Aorta (tissue), 4 donors: ENCODE results near the gene SHANK3. TPM values are rescaled to one million over a fixed set of nuclear protein-coding genes. Genes with fewer than 3 reads are reported as not detected.

Experiments
- polyA plus RNA-seq, 2 donors: library from polyadenylated mRNA; stranded (reverse); fragments of 200-250 nt; gene quantifications; one replicate each; pipeline ENCODE4 v1.2.3, GENCODE V29; 2013
- total RNA-seq, 2 donors: library from RNA; stranded (reverse); fragmentation: NEBNext Ultra II Directional; extraction: Animal tissue kit (Norgen Biotek cat#: 25700); gene quantifications; one replicate each; pipeline ENCODE4 v1.2.1, GENCODE V29; 2021
- donor health status: healthy with polysubstance abuse.
- donor health status: Bipolar disorder and iron deficiency.
- donor health status: DM: no; HTN: no; CAD: no.
- donor health status: DM: yes; HTN: yes; CAD: no.

Gene SHANK3
- total and polyA plus RNA-seq, 4 donors = 0.63 to 62.9 (median 25.9) TPM

Other genes starting within 250 kb of the SHANK3 start
- gene SBF1, start 197.8 kb upstream of the SHANK3 start, total RNA-seq = 10 to 100 TPM; 65.3 to 77.9 TPM
- gene SBF1, start 197.8 kb upstream of the SHANK3 start, polyA plus RNA-seq = 10 to 100 TPM; 17.8 to 49.8 TPM
- under 1 TPM; 0.26 to 0.54 TPM for gene ADM2, start 191.3 kb upstream of the SHANK3 start, total RNA-seq
- under 1 TPM in 1 of 2 donors, not detected in 1; 0.50 TPM for gene ADM2, start 191.3 kb upstream of the SHANK3 start, polyA plus RNA-seq
- not detected for gene MIOX, start 186.0 kb upstream of the SHANK3 start, total RNA-seq
- gene MIOX, start 186.0 kb upstream of the SHANK3 start, polyA plus RNA-seq = not detected
- 10 to 100 TPM; 42.2 to 65.7 TPM for gene LMF2, start 165.1 kb upstream of the SHANK3 start, total RNA-seq
- gene LMF2, start 165.1 kb upstream of the SHANK3 start, polyA plus RNA-seq = 100 to 1,000 TPM in 1 of 2 donors, 10 to 100 TPM in 1; 20.0 to 123 TPM
- gene NCAPH2, start 164.6 kb upstream of the SHANK3 start, total RNA-seq = 10 to 100 TPM; 31.6 to 35.5 TPM
- 10 to 100 TPM; 18.2 to 67.4 TPM for gene NCAPH2, start 164.6 kb upstream of the SHANK3 start, polyA plus RNA-seq
- 1 to 10 TPM; 4.7 to 5.1 TPM for gene SCO2, start 147.2 kb upstream of the SHANK3 start, total RNA-seq
- 10 to 100 TPM in 1 of 2 donors, not detected in 1; 11.6 TPM for gene SCO2, start 147.2 kb upstream of the SHANK3 start, polyA plus RNA-seq
- 10 to 100 TPM; 68.3 to 99.2 TPM for gene TYMP, start 142.8 kb upstream of the SHANK3 start, total RNA-seq
- 10 to 100 TPM; 37.7 to 47.1 TPM for gene TYMP, start 142.8 kb upstream of the SHANK3 start, polyA plus RNA-seq
- under 1 TPM; 0.29 to 0.63 TPM for gene KLHDC7B, start 126.9 kb upstream of the SHANK3 start, total RNA-seq
- not detected for gene KLHDC7B, start 126.9 kb upstream of the SHANK3 start, polyA plus RNA-seq
- gene SYCE3, start 109.9 kb upstream of the SHANK3 start, total RNA-seq = not detected
- 1 to 10 TPM in 1 of 2 donors, not detected in 1; 1.5 TPM for gene SYCE3, start 109.9 kb upstream of the SHANK3 start, polyA plus RNA-seq
- 10 to 100 TPM in 1 of 2 donors, 1 to 10 TPM in 1; 3.2 to 11.5 TPM for gene CPT1B, start 94.4 kb upstream of the SHANK3 start, total RNA-seq
- 1 to 10 TPM; 3.9 to 6.4 TPM for gene CPT1B, start 94.4 kb upstream of the SHANK3 start, polyA plus RNA-seq
- gene CHKB, start 90.0 kb upstream of the SHANK3 start, total RNA-seq = 10 to 100 TPM; 36.5 to 78.8 TPM
- gene CHKB, start 90.0 kb upstream of the SHANK3 start, polyA plus RNA-seq = 100 to 1,000 TPM in 1 of 2 donors, 10 to 100 TPM in 1; 28.4 to 544 TPM
- under 1 TPM; 0.24 to 0.26 TPM for gene MAPK8IP2, start 72.0 kb upstream of the SHANK3 start, total RNA-seq
- gene MAPK8IP2, start 72.0 kb upstream of the SHANK3 start, polyA plus RNA-seq = under 1 TPM; under 0.01 to 0.15 TPM
- 10 to 100 TPM; 31.4 to 53.5 TPM for gene ARSA, start 44.7 kb upstream of the SHANK3 start, total RNA-seq
- gene ARSA, start 44.7 kb upstream of the SHANK3 start, polyA plus RNA-seq = 100 to 1,000 TPM in 1 of 2 donors, 10 to 100 TPM in 1; 15.7 to 120 TPM
- gene ACR, start 65.4 kb downstream of the SHANK3 start, total RNA-seq = 1 to 10 TPM; 1.6 to 1.8 TPM
- not detected for gene ACR, start 65.4 kb downstream of the SHANK3 start, polyA plus RNA-seq
- 10 to 100 TPM; 15.7 to 28.0 TPM for gene RABL2B, start 110.8 kb downstream of the SHANK3 start, total RNA-seq
- gene RABL2B, start 110.8 kb downstream of the SHANK3 start, polyA plus RNA-seq = 10 to 100 TPM; 11.1 to 27.6 TPM